D721Med (cell line): ENCODE data around the gene CCDC93.
"Not testable (repeated sequence)": the region's sequence is repeated elsewhere in the genome, so short reads cannot be mapped to it uniquely, and the experiment has no call there.

Source experiments
- DNase-seq: peaks from one replicate; pipeline ENCODE4 v3.0.0; 2011; ENCODE audit warnings: low spot score; ENCODE audit not compliant: insufficient read length
- FAIRE-seq: peaks from 2 replicates; lab custom pipeline; 2011; peaks lifted over from hg19 to GRCh38; lab: Jason Lieb, UNC
- CTCF ChIP-seq: IDR thresholded peaks from 2 replicates; pipeline ENCODE4 v1.5.1; 2012; ENCODE audit warnings: mild to moderate bottlenecking, control low read depth; ENCODE audit not compliant: insufficient read depth; ENCODE audit errors: missing control alignments

CCDC93 gene

GRCh38 chr2:117931266-117931665 lies 82.6 kb downstream of the CCDC93 start:
- DNase-seq (no peak), FAIRE-seq (no peak)
- TF ChIP-seq CTCF = no peak

- TF ChIP-seq CTCF = no peak
- DNase-seq (no peak), FAIRE-seq (no peak)
Observed at GRCh38 chr2:117930775-117931174, 83.1 kb downstream of the CCDC93 start.

GRCh38 chr2:117923471-117923870 lies 90.4 kb downstream of the CCDC93 start:
- FAIRE-seq, DNase-seq: not testable (repeated sequence)

GRCh38 chr2:117921520-117921919 lies 92.3 kb downstream of the CCDC93 start:
- no peak for FAIRE-seq
- no peak for DNase-seq
- TF ChIP-seq CTCF = no peak

GRCh38 chr2:117918608-117919007 lies 95.3 kb downstream of the CCDC93 start:
- DNase-seq (no peak), FAIRE-seq (no peak)

GRCh38 chr2:117917223-117917917 lies 96.5 kb downstream of the CCDC93 start:
- no peak for TF ChIP-seq CTCF
- FAIRE-seq (no peak), DNase-seq (no peak)

More at GRCh38 chr2:117918608-117919007, 95.3 kb downstream of the CCDC93 start:
- TF ChIP-seq CTCF = no peak

GRCh38 chr2:117902933-117903332 lies 110.9 kb downstream of the CCDC93 start:
- TF ChIP-seq CTCF = no peak
- no peak for FAIRE-seq
- no peak for DNase-seq
